ENCODE results near the gene ITGB4. TPM values are rescaled to one million over a fixed set of nuclear protein-coding genes. Genes with fewer than 3 reads are reported as not detected.

Gene ITGB4
- total and polyA plus RNA-seq, 2 donors: 22.4 to 64.8 TPM

- DNase-seq (ENCODE audit: extremely low spot score): no peak
- H3K4me3 ChIP-seq (ENCODE audit: low read depth, low read length): no peak overlapping the region
Observed at GRCh38 chr17:75779987-75780889, 59.0 kb downstream of the ITGB4 start.

GRCh38 chr17:75783069-75783783, 62.0 kb downstream of the ITGB4 start:
- DNase-seq (ENCODE audit: extremely low spot score): no peak
- H3K36me3 ChIP-seq (ENCODE audit: insufficient read depth): no peaks in the 10 kb centered on the region
- 15% methylated on average over 6 of the region's 6 CpGs for WGBS
- peak overlapping the region; percentile 95 for H3K27ac ChIP-seq (ENCODE audit: low read depth)
- H3K4me1 ChIP-seq (ENCODE audit: insufficient read depth): no peaks in the 10 kb centered on the region
- H3K4me3 ChIP-seq (ENCODE audit: low read depth, low read length): no peak overlapping the region

More at GRCh38 chr17:75779987-75780889, 59.0 kb downstream of the ITGB4 start:
- Histone ChIP-seq H3K4me1 (ENCODE audit: insufficient read depth) (no peaks in the 10 kb centered on the region), H3K36me3 (ENCODE audit: insufficient read depth) (no peaks in the 10 kb centered on the region), H3K27ac (ENCODE audit: low read depth) (no peak overlapping the region)
- WGBS: 20% methylated on average over 5 of the region's 5 CpGs

- peak overlapping the region; percentile 24 for H3K4me3 ChIP-seq (ENCODE audit: low read depth, low read length)
- WGBS: 58% methylated on average over 20 of the region's 20 CpGs
- no peaks in the 10 kb centered on the region for H3K36me3 ChIP-seq (ENCODE audit: insufficient read depth)
- H3K4me1 ChIP-seq (ENCODE audit: insufficient read depth): no peaks in the 10 kb centered on the region
- no peak for DNase-seq (ENCODE audit: extremely low spot score)
- H3K27ac ChIP-seq (ENCODE audit: low read depth): peak overlapping the region; percentile 95
Observed at GRCh38 chr17:75783803-75784472, 62.7 kb downstream of the ITGB4 start.

GRCh38 chr17:75784473-75785015, 63.3 kb downstream of the ITGB4 start, which contains the start of gene UNK:
UNK (plus strand) TSS chr17:75784806; CDS start chr17:75784881, 75 bp downstream.
- H3K27ac ChIP-seq (ENCODE audit: low read depth): peak within 1 kb of the TSS; percentile 100
- under 1% methylated on average over 44 of the region's 45 CpGs for WGBS
- H3K36me3 ChIP-seq (ENCODE audit: insufficient read depth): no peaks in the 10 kb centered on the region
- H3K4me1 ChIP-seq (ENCODE audit: insufficient read depth): no peaks in the 10 kb centered on the region
- peak within 1 kb of the TSS; percentile 55 for H3K4me3 ChIP-seq (ENCODE audit: low read depth, low read length)
- DNase-seq (ENCODE audit: extremely low spot score): peak; percentile 99

GRCh38 chr17:75785016-75785890, 64.0 kb downstream of the ITGB4 start:
- H3K27ac ChIP-seq (ENCODE audit: low read depth): peak overlapping the region; percentile 100
- WGBS: 5% methylated on average over 43 of the region's 43 CpGs
- H3K36me3 ChIP-seq (ENCODE audit: insufficient read depth): no peaks in the 10 kb centered on the region
- no peaks in the 10 kb centered on the region for H3K4me1 ChIP-seq (ENCODE audit: insufficient read depth)
- peak overlapping the region; percentile 55 for H3K4me3 ChIP-seq (ENCODE audit: low read depth, low read length)
- DNase-seq (ENCODE audit: extremely low spot score): no peak

GRCh38 chr17:75791254-75791653, 70.0 kb downstream of the ITGB4 start:
- Histone ChIP-seq H3K36me3 (ENCODE audit: insufficient read depth) (no peaks in the 10 kb centered on the region), H3K4me3 (ENCODE audit: low read depth, low read length) (no peak overlapping the region), H3K27ac (ENCODE audit: low read depth) (no peak overlapping the region), H3K4me1 (ENCODE audit: insufficient read depth) (no peaks in the 10 kb centered on the region)
- WGBS: 89% methylated on average over 6 of the region's 6 CpGs
- DNase-seq (ENCODE audit: extremely low spot score): no peak

GRCh38 chr17:75793460-75793859, 72.2 kb downstream of the ITGB4 start:
- 66% methylated on average over 1 of the region's 1 CpG for WGBS
- Histone ChIP-seq H3K4me3 (ENCODE audit: low read depth, low read length) (no peak overlapping the region), H3K27ac (ENCODE audit: low read depth) (no peak overlapping the region), H3K4me1 (ENCODE audit: insufficient read depth) (no peaks in the 10 kb centered on the region), H3K36me3 (ENCODE audit: insufficient read depth) (peaks cover 8% of the 10 kb centered on the region)
- DNase-seq (ENCODE audit: extremely low spot score): no peak

GRCh38 chr17:75795820-75796607, 74.8 kb downstream of the ITGB4 start:
- H3K27ac ChIP-seq (ENCODE audit: low read depth): no peak overlapping the region
- DNase-seq (ENCODE audit: extremely low spot score): no peak
- no peak overlapping the region for H3K4me3 ChIP-seq (ENCODE audit: low read depth, low read length)
- 92% methylated on average over 8 of the region's 8 CpGs for WGBS
- no peaks in the 10 kb centered on the region for H3K4me1 ChIP-seq (ENCODE audit: insufficient read depth)
- peaks cover 8% of the 10 kb centered on the region for H3K36me3 ChIP-seq (ENCODE audit: insufficient read depth)

- no peak overlapping the region for H3K27ac ChIP-seq (ENCODE audit: low read depth)
- 89% methylated on average over 4 of the region's 4 CpGs for WGBS
Observed at GRCh38 chr17:75799402-75799801, 78.1 kb downstream of the ITGB4 start.

GRCh38 chr17:75803883-75804282, 82.6 kb downstream of the ITGB4 start:
- WGBS: 93% methylated on average over 1 of the region's 1 CpG
- Histone ChIP-seq H3K27ac (ENCODE audit: low read depth) (no peak overlapping the region), H3K36me3 (ENCODE audit: insufficient read depth) (no peaks in the 10 kb centered on the region), H3K4me3 (ENCODE audit: low read depth, low read length) (no peak overlapping the region), H3K4me1 (ENCODE audit: insufficient read depth) (no peaks in the 10 kb centered on the region)
- no peak for DNase-seq (ENCODE audit: extremely low spot score)

More at GRCh38 chr17:75799402-75799801, 78.1 kb downstream of the ITGB4 start:
- no peak for DNase-seq (ENCODE audit: extremely low spot score)
- no peak overlapping the region for H3K4me3 ChIP-seq (ENCODE audit: low read depth, low read length)
- H3K4me1 ChIP-seq (ENCODE audit: insufficient read depth): no peaks in the 10 kb centered on the region
- H3K36me3 ChIP-seq (ENCODE audit: insufficient read depth): peaks cover 8% of the 10 kb centered on the region

GRCh38 chr17:75806822-75807500, 85.7 kb downstream of the ITGB4 start:
- 84% methylated on average over 4 of the region's 4 CpGs for WGBS
- Histone ChIP-seq H3K36me3 (ENCODE audit: insufficient read depth) (no peaks in the 10 kb centered on the region), H3K27ac (ENCODE audit: low read depth) (no peak overlapping the region), H3K4me1 (ENCODE audit: insufficient read depth) (no peaks in the 10 kb centered on the region), H3K4me3 (ENCODE audit: low read depth, low read length) (no peak overlapping the region)
- DNase-seq (ENCODE audit: extremely low spot score): no peak

Data from urinary bladder (tissue), 4 donors.